AG20443 (cell line): ENCODE measurements around the gene MAP7D1.
A peak's percentile ranks its signal among the peaks of the same experiment; 100 is the strongest.
"Not testable (repeated sequence)": the region's sequence is repeated elsewhere in the genome, so short reads cannot be mapped to it uniquely, and the experiment has no call there.

ENCODE experiments used
- DNase-seq: peaks from one replicate; pipeline ENCODE4 v3.0.0; 2012; ENCODE audit warnings: low spot score, mixed read lengths

MAP7D1 gene

GRCh38 chr1:36203554-36204346 is 47.8 kb downstream of the MAP7D1 start:
- peak; percentile 50 for DNase-seq

DNA sequence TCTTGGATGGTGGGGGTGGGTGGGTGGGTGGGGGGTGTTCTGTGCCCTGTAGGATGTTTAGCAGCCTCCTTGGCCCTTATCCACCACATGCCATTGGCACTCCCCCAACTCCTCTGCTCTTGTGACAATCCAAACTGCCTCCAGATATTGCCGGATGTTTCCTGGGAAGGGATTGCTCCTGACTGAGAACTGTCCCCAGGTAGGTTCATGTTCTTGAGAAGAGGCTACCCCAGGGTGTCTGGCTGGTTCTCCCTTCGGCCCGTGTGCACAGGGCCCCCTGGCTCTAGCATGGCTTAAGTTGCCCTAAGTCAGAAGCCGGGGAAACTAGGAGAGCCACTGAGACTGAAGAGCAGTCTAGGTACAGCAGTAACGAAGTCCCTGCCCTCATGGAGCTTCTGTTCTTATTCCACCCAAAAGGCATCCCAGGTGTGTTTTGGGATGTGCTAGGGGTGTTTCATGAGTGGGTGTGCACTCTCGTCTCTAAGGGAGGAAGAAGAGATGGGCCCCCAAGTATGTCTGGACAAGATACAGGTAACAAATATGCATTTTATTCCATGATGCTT is 48.5 kb downstream of the MAP7D1 start:
- DNase-seq = peak; percentile 7

DNA sequence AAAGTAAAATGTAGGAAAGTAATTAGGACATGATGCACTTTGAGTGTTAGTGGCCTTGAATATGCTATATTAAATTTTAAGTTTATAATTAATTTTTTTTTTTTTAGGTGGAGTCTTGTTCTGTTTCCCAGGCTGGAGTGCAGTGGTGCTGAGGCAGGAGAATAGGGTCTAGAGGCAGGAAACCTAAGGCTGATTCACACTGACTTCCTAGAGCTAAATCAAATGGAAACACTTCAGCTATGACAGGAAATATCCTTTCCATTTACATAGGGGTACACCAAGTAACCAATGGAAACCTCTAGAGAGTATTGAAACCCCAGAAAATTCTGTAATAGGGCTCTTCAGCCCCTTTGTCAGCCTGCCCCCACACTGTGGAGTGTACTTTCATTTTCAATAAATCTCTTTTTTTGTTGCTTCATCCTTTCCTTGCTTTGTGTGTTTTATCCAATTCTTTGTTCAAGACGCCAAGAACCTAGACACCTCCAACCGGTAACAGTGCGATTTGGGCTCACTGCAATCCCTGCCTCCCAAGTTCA is 50.4 kb downstream of the MAP7D1 start:
- no peak for DNase-seq

DNA sequence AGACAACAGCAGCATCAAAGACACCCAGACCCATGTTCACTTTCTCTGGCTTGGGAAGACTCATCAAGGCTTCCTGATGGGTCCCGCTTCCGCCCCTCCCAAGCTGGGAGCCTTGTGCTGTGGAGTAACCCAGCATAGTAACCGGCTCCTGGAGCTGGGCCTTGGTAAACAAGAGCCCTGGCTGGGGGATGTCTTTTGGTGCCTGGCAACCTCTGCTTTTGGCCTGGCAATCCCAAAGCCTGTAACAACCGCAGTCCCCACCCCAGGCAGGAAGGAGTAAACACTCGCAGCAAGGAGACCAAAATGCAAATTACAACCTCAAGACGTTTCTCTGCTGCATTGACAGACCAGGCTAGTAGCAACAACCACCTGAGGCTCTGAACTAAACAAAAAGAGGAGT is 51.4 kb downstream of the MAP7D1 start:
- DNase-seq = peak; percentile 85

DNA sequence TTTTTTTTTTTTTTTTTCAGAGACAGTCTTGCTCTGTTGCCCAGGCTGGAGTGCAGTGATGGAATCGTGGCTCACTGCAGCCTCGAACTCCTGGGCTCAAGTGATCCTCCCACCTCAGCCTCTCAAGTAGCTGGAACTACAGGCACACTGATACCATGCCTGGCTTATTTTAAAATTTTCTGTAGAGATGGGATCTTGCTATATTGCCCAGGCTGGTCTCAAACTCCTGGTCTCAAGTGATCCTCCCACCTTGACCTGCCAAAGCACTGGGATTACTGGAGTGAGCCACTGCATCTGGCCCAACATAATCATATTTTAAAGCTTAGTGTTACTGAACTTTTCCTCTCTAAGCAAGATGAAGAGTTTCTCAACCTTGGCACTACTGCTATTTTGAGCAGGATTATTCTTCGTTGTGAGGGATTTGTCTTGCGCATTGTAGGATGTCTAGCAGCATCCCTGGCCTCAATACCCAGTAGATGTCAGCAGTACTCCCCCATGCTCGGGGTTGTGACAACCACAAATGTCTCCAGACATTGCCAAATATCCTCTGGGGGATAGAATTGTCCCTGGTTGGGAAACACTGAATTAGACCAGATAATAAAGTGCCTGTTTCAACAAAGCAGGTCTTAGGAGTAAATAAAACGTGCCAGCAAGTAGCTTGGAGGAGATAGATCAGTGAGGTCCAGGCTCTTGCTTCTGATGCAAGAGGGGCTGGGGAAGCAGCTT is 53.2 kb downstream of the MAP7D1 start:
- no peak for DNase-seq

DNA sequence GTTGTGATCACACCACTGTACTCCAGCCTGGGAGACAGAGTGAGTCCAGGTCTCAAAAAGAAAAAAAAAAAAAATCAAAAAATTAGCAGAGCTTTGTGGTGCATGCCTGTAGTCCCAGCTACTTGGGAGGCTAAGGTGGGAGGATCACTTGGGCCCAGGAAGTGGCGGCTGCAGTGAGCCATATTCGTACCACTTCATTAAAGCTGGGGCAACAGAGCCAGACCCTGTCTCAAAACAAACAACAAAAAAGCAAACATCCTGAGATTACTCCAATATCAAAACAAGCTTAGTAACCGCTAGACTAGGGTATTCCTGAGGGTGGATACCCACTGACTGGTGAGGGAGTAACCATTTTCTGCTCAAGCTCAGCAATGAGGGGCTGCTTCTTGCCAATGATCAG is 55.3 kb downstream of the MAP7D1 start:
- no peak for DNase-seq

- DNase-seq = no peak
Measured at GRCh38 chr1:36211841-36212240, 55.9 kb downstream of the MAP7D1 start.

GRCh38 chr1:36212782-36213181 is 56.8 kb downstream of the MAP7D1 start:
- no peak for DNase-seq

DNA sequence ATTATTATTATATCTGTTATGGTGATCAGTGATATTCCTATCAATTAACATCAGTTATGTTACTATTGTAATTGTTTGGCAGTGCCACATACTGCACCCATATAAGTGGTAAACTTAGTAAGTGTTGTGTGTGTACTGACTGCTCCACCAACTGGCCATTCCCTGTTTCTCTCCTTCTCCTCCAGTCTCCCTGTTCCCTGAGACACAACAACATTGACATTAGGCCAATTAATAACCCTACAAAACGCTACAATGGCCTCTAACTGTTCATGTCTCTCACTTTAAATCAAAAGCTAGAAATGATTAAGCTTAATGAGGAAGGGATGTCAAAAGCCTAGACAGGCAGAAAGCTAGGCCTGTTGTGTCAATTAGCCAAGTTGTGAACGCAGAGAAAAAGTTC is 61.7 kb downstream of the MAP7D1 start:
- no peak for DNase-seq

- not testable (repeated sequence) for DNase-seq
Measured at GRCh38 chr1:36221901-36222300, 65.9 kb downstream of the MAP7D1 start.

DNA sequence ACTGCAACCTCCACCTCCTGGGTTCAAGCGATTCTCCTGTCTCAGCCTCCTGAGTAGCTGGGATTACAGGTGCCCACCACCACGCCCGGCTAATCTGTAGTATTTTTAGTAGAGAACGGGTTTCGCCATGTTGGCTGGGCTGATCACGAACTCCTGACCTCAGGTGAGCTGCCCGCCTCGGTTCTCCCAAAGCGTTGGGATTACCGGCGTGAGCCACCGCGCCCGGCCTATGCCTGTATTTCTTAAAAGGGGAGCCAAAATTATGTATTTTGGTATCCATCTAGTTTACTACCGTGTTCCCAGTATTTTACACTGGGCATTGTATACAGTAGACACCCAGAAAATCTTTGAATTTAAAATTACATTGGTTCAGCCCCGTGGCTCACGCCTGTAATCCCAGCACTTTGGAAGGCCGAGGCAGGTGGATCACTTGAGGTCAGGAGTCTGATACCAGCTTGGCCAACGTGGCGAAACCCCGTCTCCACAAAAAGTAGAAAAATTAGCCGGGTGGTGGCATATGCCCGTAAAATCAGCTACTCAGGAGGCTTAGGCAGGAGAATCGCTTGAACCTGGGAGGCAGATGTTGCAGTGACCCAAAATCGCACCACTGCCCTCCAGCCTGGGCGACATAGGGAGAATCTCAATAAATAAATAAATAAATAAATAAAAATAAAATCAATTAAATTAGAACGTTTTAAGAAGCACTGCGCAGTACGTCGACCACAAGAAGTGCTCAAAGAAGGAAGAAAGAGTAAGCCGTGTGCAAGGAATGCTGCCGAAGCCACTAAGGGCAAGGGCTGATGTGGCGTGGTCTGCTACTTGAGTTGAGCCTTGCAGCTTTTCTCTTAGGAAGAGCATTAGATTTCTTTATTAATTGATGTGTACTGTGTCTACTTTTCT is 66.8 kb downstream of the MAP7D1 start:
- no peak for DNase-seq

GRCh38 chr1:36223381-36223995 is 67.5 kb downstream of the MAP7D1 start:
- DNase-seq = peak; percentile 49

DNA sequence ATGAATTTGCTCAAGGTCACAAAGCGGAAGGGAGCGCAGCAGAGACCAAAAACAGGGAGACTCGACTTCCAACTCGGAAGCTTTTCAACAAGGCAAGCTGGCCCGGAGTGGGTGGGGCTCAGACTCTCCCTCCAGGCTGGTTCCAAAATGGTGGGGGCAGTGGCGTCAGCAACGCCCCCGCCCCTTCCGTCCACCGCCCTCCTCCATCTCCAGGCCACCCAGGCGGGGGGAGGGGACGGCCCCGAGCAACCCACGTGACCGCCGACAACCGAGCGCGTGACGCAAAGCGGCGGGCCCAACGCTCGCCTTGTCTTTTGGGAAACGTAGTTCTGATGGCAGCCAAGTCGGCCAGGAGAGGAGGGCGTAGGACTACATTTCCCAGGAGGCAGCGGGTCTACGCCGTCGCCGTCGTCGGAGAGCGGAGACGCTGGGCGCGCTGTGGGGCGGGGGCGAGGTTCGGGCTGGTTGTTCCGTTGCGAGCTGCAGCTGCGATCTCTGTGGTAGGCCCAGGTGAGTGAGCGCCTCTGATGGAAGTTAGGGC is 68.1 kb downstream of the MAP7D1 start, which contains the start of gene THRAP3:
TSS of gene THRAP3 (plus strand) at position 448 of the 541 bp plus-strand sequence. CDS start 58,121 bp downstream, outside the sequence.
- peak; percentile 99 for DNase-seq

DNA sequence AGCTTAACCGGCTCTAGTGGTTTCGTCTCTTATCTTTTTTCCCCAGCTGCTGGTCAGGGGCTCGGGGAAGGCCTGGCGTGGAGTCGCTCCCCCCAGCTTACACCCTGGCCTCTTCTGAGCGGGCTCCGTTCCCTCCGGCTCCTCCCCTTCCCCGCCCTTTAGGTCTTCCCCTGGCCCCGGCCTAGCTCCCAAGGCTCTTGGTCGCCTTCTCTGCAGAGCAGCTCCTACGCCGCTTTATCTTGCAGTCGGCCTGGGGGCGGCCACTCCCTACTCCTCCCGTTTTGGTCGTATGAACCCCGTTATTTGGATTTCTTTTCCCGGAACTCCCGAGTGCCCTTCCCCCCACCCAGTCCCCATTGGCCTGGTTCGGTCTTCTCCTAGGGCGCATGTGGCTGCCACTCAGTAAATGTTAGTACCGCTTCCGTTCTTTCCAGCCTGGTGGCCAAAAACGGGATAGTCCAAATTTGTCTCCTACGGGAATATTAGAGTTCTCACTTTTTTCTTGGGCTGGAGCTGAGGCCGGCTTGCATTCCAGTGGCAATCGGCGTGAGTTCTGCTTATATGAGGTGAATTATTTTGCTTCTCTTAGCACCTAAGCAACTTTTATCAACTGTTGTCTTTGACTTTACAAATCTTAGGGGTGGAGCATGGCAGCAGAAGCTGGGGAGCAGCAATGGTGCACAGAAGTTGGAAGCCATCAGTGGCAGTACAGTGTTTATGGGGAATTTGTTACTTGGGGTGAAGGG is 68.8 kb downstream of the MAP7D1 start:
- peak; percentile 89 for DNase-seq

- no peak for DNase-seq
Measured at GRCh38 chr1:36225283-36225899, 69.4 kb downstream of the MAP7D1 start.

DNA sequence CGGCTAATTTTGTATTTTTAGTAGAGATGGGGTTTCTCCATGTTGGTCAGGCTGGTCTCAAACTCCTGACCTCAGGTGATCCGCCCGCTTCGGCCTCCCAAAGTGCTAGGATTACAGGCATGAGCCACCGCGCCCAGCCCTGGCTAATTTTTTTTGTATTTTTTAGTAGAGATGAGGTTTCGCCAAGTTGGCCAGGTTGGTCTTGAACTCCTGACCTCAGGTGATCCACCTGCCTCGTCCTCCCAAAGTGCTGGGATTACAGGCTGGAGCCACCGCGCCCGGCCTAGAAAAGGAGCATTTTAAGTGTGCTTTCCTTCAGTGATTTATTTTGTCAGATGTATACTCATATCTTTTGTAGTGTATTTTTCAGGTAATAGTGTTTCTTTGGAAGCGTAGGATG is 74.3 kb downstream of the MAP7D1 start:
- not testable (repeated sequence) for DNase-seq
